Daoy (cell line): Measurements from ENCODE around the gene FNIP2. TPM values are rescaled to one million over a fixed set of nuclear protein-coding genes. Genes with fewer than 3 reads are reported as not detected.
"Not testable (repeated sequence)": the region's sequence is repeated elsewhere in the genome, so short reads cannot be mapped to it uniquely, and the experiment has no call there.

Source experiments
- DNase-seq: peaks from one replicate; pipeline ENCODE4 v3.0.0-alpha.2; 2015; ENCODE audit warnings: low read depth
- total RNA-seq: library from RNA; depleted of rRNA; stranded (reverse); fragments of >200 nt; shearing (Covaris generic); gene quantifications from 2 replicates; pipeline ENCODE4 v1.2.3, GENCODE V29; 2014

Gene FNIP2
- total RNA-seq, 1 experiment from 2014 or later: 12.5 TPM

DNA sequence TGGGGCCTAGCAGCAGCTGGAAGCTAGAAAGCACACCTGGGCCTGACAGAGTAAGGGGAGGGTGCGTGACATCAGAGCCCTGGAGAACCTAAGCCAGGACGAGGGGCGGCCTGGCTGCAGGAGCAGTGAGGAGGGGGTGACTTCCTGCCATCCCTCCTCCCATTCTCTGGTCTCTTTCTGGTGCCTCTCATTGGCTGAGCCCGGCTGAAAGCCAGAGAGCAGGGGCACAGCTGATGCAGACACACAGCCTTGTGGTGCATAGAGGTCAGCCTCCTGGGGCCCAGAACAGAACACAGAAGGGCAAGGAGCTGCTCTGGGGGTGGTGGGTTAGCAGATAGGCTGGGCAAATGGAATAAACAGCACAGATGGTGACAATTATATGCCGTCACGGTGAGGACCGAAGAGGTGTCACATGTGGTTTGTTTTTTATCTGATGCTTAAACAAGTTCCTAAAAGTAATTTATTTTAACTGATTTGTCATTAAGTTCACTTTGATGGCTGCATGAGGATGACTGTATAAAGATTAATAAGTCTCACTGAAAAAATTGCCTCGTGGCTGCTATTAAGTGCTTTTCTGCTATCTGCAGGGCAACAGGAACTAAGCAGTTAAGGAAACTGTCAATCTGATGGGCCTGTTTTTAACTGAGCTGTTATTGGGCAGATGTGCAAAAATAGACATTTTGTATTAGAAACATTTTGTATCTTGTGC, 102.0 kb downstream of the FNIP2 start:
- DNase-seq: no peak

DNA sequence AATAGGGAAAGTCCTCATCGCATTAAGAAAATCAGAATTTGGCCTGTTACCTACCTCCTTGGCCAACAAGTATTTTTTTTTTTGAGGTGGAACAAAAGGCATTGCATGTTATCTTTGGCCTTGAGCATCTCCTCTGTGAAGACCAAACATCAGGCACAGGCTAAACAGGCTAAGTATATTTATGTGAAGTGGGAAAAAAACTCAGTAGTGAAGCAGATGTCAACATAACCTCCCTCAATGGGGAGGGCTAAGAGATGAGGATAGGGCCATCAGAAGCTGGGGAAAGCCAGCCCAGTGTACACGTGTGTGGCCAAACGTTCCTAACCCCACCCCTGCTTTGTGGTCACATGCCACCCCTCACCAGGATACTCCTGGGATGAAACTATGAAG, 102.5 kb downstream of the FNIP2 start:
- no peak for DNase-seq

- peak; percentile 80 for DNase-seq
Measured at GRCh38 chr4:158873795-158874401, 105.1 kb downstream of the FNIP2 start.

DNA sequence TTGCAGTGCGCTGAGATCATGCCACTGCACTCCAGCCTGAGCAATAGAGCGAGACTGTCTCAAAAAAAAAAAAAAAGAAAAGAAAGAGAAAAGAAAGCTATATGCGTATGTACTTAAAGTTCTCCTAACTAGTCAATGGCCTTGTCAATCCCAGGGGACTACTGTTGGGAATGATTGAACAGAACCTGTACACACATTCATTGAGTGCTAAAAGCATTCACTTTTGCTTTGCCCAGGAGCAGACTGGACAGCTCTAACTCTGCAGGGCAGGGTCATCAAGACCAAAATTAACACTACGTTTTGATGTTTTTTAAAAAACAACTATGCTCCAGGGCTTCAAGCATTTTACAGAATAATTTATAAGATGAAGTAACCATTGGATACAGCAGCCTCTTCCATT, 106.2 kb downstream of the FNIP2 start:
- no peak for DNase-seq

GRCh38 chr4:158875455-158875854, 106.6 kb downstream of the FNIP2 start:
- no peak for DNase-seq

DNA sequence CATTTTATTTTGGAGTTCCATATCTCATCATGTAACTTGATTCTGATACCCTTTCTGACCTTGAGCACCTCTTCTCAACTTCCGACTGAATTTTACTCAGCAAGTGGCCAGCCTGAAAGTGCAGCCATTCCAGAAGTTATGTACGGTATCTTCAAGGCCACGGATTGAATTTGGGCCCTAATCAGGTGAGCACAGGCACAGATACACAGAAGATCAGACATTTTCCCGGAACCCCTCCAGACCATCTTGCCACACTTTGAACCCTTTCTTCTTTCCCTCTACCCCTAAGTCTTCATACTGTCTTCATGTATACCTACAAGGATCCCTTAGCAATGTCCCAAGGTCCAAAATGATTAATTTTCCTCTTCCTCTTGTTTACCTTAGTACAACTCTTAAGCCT, 108.2 kb downstream of the FNIP2 start:
- no peak for DNase-seq

GRCh38 chr4:158882142-158882541, 113.3 kb downstream of the FNIP2 start:
- DNase-seq: not testable (repeated sequence)

DNA sequence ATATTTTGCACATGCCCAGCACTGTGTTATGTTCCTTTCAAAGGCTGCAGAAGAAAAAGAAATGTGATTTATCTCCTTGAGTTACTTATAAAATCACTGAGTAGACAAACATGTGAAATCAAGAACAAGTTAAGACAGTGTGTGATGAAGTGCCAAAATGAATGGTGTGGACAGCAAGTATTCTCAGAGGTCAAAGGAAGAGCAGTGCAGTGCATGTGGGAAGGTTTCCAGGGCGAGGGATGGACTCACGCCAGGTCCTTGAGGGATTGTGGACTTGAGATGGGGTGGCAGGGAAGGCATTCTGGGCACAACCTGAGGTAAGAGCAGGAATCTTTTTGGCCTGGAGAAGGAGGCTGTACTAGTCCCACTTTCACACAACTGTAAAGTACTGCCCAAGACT, 115.5 kb downstream of the FNIP2 start:
- no peak for DNase-seq

DNA sequence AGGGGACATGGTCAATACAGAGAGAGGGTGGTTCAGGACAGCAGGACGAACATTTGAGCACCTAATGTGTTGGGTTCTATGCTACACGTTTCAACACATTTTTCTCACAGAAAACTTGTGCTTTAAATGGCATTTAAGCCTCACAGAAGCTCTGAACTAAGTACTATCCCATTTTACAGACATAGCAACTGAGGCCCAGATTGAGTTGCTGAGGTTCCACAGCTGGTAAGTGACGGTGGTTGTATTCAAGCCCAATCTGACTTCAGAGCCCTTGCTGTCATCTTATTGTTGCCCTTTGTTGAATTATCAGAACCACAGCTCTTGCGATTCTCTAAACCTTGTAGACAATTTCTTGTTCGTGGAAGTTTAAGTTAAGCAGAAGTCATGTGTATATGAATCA, 116.7 kb downstream of the FNIP2 start:
- DNase-seq: no peak

GRCh38 chr4:158890294-158890693, 121.5 kb downstream of the FNIP2 start:
- no peak for DNase-seq

GRCh38 chr4:158891256-158891655, 122.4 kb downstream of the FNIP2 start:
- DNase-seq: no peak

DNA sequence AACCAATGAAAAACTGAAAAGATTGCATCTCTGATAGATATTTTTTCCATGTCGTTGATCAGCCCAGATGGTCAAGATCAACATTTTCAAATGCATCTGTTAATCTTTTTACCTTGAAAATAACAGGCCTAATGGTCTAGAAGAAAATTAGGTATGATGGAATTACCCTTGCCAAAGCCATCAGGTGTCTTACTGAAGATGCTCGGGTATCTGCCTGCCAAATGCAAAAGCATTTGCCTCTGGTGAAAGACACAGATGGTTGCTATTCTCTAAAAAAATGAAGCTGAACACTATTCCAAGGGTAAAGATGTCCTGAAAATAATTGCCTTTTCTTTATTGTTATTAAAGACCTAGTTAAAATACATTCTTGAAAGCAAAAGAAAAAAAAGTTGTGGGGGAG, 126.0 kb downstream of the FNIP2 start:
- no peak for DNase-seq

DNA sequence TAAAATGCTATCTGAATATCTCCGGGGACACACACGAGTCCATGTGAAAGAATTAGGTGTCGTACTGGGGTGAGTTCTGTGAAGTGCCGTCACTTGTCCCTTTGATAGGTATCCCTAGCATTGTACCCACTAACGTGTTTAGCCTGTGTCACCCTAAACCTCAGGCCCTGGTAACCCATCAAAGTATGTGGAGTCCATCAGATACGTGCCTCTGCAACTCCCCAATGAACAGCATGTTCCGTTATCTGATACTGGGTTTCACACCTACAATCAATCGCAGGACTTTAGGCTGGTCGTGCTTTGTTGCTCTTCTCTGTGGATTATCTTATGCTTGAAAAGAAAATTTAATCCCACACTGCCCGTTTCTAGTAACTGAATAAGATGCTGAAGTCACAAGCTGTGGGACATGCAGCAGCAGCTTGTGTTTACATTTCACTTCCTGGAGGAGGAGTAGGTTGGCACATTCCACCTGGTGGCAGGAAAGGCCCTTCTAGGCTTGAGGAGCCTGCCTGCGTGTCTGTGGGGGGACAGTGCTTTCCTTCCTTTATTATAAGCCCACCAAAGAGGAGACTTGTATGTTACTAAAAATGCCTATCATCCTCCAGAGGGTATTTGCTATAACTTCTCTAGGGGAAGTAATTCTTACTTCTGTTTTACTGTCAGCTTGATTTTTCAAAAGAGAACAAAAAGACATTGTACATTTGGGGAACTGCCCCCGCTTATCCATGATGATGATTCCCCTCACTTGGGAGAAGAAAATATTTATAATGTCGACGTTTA, 127.2 kb downstream of the FNIP2 start:
- DNase-seq: no peak

DNA sequence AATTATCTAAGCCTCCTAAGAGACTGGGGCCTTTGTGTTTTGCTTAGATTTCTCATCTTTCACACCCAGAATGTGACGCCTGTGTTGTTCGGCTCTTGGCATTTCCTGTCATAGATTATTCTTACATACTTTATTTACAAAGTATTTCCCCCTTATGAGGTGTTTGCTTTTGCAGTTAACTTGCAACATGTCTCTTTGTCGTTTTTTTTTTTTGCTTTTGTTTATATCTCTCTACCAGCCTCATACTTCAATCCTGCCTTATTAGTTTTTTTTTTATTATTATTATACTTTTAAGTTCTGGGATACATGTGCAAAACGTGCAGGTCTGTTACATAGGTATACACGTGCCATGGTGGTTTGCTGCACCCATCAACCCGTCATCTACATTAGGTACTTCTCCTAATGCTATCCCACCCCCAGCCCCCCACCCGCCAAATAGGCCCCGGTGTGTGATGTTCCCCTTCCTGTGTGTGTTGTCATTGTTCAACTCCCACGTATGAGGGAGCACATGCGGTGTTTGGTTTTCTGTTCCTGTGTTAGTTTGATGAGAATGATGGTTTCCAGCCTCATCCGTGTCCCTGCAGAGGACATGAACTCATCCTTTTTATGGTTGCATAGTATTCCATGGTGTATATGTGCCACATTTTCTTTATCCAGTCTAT, 127.9 kb downstream of the FNIP2 start:
- not testable (repeated sequence) for DNase-seq

DNA sequence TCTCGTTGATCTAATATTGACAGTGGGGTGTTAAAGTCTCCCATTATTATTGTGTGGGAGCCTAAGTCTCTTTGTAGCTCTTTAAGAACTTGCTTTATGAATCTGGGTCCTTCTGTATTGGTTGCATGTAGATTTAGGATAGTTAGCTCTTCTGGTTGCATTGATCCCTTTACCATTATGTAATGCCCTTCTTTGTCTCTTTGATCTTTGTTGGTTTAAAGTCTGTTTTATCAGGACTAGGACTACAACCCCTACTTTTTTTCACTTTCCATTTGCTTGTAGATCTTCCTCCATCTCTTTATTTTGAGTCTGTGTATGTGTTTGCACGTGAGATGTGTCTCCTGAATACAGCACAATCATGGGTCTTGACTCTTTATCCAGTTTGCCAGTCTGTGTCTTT, 131.6 kb downstream of the FNIP2 start:
- DNase-seq: not testable (repeated sequence)

- DNase-seq: peak; percentile 73
Measured at GRCh38 chr4:158902280-158903078, 133.7 kb downstream of the FNIP2 start.

DNA sequence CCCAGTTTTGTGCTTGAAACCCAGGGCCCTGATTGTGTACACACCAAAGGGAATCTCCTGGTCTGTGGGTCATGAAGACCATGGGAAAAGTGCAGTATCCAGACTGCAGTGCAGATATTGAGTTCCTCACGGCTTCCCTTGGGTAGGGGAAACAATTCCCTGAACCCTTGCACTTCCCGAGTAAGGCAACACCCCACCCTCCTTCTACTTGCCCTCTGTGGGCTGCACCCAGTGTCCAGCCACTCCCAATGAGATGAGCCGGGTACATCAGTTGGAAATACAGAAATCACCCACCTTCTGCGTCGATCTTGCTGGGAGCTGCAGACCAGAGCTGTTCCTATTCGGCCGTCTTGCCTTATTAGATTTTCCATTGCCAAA, 134.2 kb downstream of the FNIP2 start:
- no peak for DNase-seq

DNA sequence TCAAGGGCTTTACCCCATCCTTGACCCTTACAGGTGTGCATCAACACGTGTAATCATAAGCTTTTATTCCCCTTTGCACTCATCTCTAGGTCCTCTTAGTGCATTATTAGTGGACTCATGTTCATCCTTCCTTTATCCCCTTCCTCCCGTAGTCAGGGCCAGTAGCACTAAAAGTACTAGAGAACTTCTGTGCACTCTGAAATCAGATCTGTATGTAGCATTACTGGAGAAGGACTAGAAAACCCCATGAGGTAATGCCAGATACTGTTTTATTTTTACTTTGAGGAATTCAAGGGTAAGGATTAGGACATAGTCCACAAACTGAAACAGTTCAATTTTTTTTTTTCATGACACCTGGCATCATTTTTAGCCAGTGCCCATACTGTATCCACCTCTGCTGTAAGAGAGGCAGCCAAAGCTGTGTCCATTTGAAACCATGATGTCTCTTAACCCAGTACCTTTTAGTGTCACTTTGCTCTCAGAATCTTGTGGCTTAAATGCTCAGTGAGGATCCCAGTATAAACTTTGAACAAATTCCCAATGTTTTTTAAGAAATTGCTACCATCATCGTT, 134.7 kb downstream of the FNIP2 start:
- DNase-seq: no peak

DNA sequence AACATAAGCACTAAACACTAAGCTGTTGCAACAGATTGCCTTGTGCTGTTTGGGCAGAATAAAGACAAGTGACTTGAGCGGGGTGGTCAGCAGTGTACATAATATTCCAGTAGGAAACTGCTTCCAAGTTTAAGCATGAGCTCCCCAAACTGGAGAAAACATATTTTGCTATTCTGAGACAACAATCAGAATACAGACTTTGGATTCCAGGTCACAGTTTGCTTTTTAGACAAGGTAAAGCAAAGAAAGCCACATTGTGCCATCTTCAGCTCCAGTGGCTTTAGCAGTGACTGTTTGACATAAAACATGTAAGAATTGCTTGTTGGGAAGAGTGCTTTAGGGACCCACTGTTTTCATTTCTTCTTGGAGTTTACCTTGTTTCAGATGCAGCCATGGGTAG, 136.0 kb downstream of the FNIP2 start:
- no peak for DNase-seq

DNA sequence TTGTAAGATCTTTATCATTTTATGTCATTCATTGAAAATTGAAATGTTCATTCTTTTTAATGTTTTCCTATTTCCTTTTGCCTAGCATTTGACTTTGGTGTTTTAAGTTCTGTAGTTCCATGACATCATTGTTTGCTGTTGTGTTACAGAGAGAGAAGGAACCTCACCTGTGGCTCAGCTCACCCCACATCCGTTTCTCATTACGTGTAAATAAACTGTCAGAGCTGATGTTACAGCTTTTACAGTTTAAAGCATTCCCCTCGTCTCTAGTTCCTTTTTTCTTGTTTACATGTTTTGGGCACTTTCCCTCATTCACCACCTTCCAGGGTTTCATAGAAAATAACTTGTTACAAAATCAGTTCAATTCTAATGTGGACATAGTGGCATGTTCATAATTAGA, 137.2 kb downstream of the FNIP2 start:
- DNase-seq: no peak

DNA sequence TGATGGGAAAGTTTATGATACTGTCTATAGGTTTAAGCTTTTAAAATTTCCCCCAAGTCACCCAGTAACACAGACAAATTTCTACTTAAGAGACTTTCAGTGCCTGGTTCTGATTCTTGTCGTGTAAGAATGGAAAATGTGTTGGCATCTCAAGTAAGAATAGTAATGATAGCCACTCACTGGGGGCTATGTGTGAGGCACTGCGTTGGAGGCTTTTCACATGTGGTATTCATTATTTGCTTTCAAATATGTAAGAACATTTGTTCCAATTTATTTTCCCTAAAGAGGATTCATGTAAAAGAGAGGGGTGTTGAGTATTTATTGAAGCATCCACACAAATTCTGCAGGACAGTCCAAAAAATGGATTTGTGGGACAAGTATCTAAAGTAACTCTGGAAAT, 143.6 kb downstream of the FNIP2 start:
- DNase-seq: no peak
